ENCODE results near the gene HOOK2. TPM values are rescaled to one million over a fixed set of nuclear protein-coding genes. Genes with fewer than 3 reads are reported as not detected.
A peak's percentile ranks its signal among the peaks of the same experiment; 100 is the strongest.

HOOK2 gene
- total and polyA plus RNA-seq, 2 experiments from 2014 or later = 56.9 to 86.4 TPM

GRCh38 chr19:12777217-12778016 is 2.1 kb upstream of the HOOK2 start:
- Histone ChIP-seq H4K20me1 (replicated peaks; ENCODE audit: insufficient read depth) (no peaks in the 10 kb centered on the region; the same call in 1 of the 2 replicates), H3F3A (replicated peaks; ENCODE audit: low read depth) (peaks cover 39% of the 10 kb centered on the region), H2AFZ (peak overlapping the region; percentile 96), H3K4me2 (peak overlapping the region; percentile 98), H3K27me3 (ENCODE audit: insufficient read depth) (no peaks in the 10 kb centered on the region), H3K27ac (ENCODE audit: low read depth) (0 out of 2 replicates have a peak overlapping the region, but pooled peaks have one; percentile 52), H3K4me3 (peak overlapping the region; percentile 83), H3K36me3 (ENCODE audit: insufficient read depth) (0 out of 2 replicates have a peak, but pooled peaks cover 7% of the 10 kb centered on the region), H3K4me1 (ENCODE audit: insufficient read depth) (peaks cover 18% of the 10 kb centered on the region), H3K79me2 (replicated peaks; ENCODE audit: insufficient read depth) (peaks cover 6% of the 10 kb centered on the region; the same call in 1 of the 2 replicates), H3K9me2 (ENCODE audit: insufficient read depth) (no peaks in the 10 kb centered on the region)
- Mint-ChIP-seq H3K27me3 (ENCODE audit: insufficient read depth, low read depth, poor library complexity) (peaks cover 16% of the 10 kb centered on the region), H3K27ac (no peak overlapping the region), H3K36me3 (ENCODE audit: low read depth) (peaks cover 15% of the 10 kb centered on the region), H3K4me1 (peaks cover 29% of the 10 kb centered on the region), H3K4me3 (peak overlapping the region; percentile 84), H3K9me3 (no peaks in the 10 kb centered on the region; the same call in 2 of the 3 replicates)
- ATAC-seq (peak; percentile 52), DNase-seq (ENCODE audit: low spot score) (peak; percentile 93)
- TF ChIP-seq POLR2AphosphoS5 (IDR thresholded peaks at IDR 0.05; ENCODE audit: low read depth) = 0 out of 2 replicates have a peak, but pooled peaks have one; percentile 19
- TF ChIP-seq ZNF462 (CRISPR knock-in tag; IDR thresholded peaks at IDR 0.05) = no peak
- TF ChIP-seq CTCF (conservative IDR thresholded peaks at IDR 0.05; ENCODE audit: low read depth in 2 of 2) = peak; percentile 92 to 96
- peak; percentile 59 for TF ChIP-seq CREB1 (CRISPR knock-in tag; IDR thresholded peaks at IDR 0.05; ENCODE audit: low read depth)
